Measurements from ENCODE around the gene SYPL1.

DNA sequence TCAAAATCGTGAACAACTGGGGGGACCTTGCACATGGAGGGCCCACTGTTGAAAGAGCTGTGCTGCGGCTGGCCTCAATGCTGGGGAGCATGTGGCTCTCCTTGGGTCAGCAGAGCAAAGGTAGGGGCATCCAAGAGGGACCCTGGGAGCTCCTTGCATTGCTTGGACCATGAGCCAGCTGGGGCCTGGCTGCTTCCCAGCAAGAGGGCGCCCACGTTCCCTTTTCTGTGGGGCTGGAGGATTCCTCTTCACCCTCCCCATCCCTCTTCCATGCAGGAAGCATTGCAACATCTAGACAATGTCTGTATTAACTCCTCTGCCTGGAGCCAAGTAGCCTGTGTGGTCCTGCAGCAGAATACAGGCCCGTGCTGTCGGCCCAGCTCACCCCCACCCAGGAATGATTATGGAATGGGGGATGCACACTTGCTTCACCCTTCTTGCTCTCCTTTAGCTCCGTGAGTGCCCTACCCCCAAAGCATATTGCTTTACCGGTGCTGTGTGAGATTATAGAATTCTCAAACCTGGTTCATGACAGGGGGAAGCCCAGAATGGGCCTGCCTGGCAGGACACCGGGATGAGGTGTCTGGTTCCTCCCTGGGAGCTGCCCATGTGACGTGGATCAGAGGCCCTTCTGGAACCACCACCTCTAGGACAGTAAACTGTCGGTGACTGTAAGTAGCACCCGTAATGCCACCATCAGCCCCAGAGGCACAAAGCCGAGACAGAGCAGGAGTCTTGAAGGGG lies 61.9 kb downstream of the SYPL1 start:
- TF ChIP-seq, protein P1, sequence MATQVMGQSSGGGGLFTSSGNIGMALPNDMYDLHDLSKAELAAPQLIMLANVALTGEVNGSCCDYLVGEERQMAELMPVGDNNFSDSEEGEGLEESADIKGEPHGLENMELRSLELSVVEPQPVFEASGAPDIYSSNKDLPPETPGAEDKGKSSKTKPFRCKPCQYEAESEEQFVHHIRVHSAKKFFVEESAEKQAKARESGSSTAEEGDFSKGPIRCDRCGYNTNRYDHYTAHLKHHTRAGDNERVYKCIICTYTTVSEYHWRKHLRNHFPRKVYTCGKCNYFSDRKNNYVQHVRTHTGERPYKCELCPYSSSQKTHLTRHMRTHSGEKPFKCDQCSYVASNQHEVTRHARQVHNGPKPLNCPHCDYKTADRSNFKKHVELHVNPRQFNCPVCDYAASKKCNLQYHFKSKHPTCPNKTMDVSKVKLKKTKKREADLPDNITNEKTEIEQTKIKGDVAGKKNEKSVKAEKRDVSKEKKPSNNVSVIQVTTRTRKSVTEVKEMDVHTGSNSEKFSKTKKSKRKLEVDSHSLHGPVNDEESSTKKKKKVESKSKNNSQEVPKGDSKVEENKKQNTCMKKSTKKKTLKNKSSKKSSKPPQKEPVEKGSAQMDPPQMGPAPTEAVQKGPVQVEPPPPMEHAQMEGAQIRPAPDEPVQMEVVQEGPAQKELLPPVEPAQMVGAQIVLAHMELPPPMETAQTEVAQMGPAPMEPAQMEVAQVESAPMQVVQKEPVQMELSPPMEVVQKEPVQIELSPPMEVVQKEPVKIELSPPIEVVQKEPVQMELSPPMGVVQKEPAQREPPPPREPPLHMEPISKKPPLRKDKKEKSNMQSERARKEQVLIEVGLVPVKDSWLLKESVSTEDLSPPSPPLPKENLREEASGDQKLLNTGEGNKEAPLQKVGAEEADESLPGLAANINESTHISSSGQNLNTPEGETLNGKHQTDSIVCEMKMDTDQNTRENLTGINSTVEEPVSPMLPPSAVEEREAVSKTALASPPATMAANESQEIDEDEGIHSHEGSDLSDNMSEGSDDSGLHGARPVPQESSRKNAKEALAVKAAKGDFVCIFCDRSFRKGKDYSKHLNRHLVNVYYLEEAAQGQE (IDR thresholded peaks at IDR 0.05; ENCODE audit: insufficient read depth in 1 of 2, low read depth in 2 of 2, low read length in 2 of 2), result no peak
- no peak for TF ChIP-seq TAF1 (IDR thresholded peaks at IDR 0.05; ENCODE audit: borderline replicate concordance, insufficient read depth, low read length)
- TF ChIP-seq POLR2AphosphoS5 (IDR thresholded peaks at IDR 0.05; ENCODE audit: low read depth, low read length), result no peak
- no peak for TF ChIP-seq SIN3A (IDR thresholded peaks at IDR 0.05; ENCODE audit: borderline replicate concordance, insufficient read depth, low read length)
- TF ChIP-seq FOXP2 (optimal IDR thresholded peaks at IDR 0.05; ENCODE audit: borderline replicate concordance, extremely low read depth, extremely low read length, insufficient read depth), result no peak

All from PFSK-1 (cell line).